ENCODE data around the gene ERVFRD-1. TPM values are rescaled to one million over a fixed set of nuclear protein-coding genes. Genes with fewer than 3 reads are reported as not detected.
A peak's percentile ranks its signal among the peaks of the same experiment; 100 is the strongest.

The ERVFRD-1 gene
- total and polyA plus RNA-seq, 2 of the 13 experiments (the other 11 are each of a cell fraction or from before 2014, with no cell fraction given) = not detected

DNA sequence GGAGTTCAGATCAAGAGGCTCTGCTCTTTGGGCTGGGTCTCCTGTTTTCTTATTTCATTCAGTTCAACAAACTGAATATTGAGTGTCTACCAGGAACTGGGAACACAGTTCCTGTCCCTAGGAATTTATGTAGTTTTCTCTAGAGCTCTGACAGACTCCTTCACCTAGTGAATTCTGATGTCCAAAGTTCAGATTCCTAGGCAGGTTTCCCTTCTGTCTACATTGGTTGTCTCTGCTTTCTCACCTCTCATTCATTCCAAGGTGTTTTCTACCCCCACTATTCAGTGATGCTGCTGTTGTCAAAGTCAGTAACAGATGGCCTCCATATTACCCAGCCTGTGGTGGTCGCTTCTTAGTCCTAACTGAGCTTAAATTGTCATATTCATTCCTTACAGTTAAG lies 13.5 kb downstream of the ERVFRD-1 start:
- Histone ChIP-seq H3K9me3 (ENCODE audit: low read length) (no peaks in the 10 kb centered on the region), H3K79me2 (ENCODE audit: insufficient read depth, low read length) (peaks cover 85% of the 10 kb centered on the region), H3K27ac (ENCODE audit: extremely low read length, insufficient read depth, low read length) (peak overlapping the region; percentile 28), H3K4me2 (ENCODE audit: low read depth, low read length) (peak overlapping the region; percentile 1; the same call in 1 of the 2 replicates), H3K9ac (ENCODE audit: insufficient read depth, low read depth, low read length) (no peak overlapping the region), H3K4me1 (ENCODE audit: insufficient read depth, low read length) (peaks cover 40% of the 10 kb centered on the region), H3K36me3 (replicated peaks in 1 of 2; ENCODE audit: control insufficient read depth in 1 of 2, insufficient read depth in 2 of 2, low read length in 2 of 2) (no peaks in the 10 kb centered on the region; a peak in 1 of 5 replicates), H2AFZ (ENCODE audit: low read length) (no peak overlapping the region), H4K20me1 (ENCODE audit: insufficient read depth, low read length) (peaks cover 11% of the 10 kb centered on the region; the same call in 1 of the 2 replicates), H3K4me3 (replicated peaks in 1 of 3; ENCODE audit: insufficient read depth in 1 of 3, low read depth in 2 of 3, low read length in 3 of 3) (no peak overlapping the region), H3K27me3 (ENCODE audit: control insufficient read depth in 1 of 2, insufficient read depth in 2 of 2, low read length in 2 of 2) (no peaks in the 10 kb centered on the region; a peak in 1 of 5 replicates)
- intact Hi-C loops (cut with micrococcal nuclease; ENCODE audit: unreplicated experiment) = no loop called here
- ATAC-seq (no peak), FAIRE-seq (no peak), DNase-seq (ENCODE audit: low spot score) (peak; percentile 60)
- 97% methylated on average over 1 of the region's 1 CpG for WGBS (ENCODE audit: low lambda C conversion rate)
- CTCF ChIA-PET (ENCODE audit: low intra/inter-chr PET ratio, low total read pairs) = no interaction called here
- no peak for TF ChIP-seq TCF7L2 (IDR thresholded peaks at IDR 0.05; ENCODE audit: low read depth, low read length)
- TF ChIP-seq RELA (CRISPR knock-in tag; IDR thresholded peaks at IDR 0.05) = no peak
- TF ChIP-seq, protein P1, sequence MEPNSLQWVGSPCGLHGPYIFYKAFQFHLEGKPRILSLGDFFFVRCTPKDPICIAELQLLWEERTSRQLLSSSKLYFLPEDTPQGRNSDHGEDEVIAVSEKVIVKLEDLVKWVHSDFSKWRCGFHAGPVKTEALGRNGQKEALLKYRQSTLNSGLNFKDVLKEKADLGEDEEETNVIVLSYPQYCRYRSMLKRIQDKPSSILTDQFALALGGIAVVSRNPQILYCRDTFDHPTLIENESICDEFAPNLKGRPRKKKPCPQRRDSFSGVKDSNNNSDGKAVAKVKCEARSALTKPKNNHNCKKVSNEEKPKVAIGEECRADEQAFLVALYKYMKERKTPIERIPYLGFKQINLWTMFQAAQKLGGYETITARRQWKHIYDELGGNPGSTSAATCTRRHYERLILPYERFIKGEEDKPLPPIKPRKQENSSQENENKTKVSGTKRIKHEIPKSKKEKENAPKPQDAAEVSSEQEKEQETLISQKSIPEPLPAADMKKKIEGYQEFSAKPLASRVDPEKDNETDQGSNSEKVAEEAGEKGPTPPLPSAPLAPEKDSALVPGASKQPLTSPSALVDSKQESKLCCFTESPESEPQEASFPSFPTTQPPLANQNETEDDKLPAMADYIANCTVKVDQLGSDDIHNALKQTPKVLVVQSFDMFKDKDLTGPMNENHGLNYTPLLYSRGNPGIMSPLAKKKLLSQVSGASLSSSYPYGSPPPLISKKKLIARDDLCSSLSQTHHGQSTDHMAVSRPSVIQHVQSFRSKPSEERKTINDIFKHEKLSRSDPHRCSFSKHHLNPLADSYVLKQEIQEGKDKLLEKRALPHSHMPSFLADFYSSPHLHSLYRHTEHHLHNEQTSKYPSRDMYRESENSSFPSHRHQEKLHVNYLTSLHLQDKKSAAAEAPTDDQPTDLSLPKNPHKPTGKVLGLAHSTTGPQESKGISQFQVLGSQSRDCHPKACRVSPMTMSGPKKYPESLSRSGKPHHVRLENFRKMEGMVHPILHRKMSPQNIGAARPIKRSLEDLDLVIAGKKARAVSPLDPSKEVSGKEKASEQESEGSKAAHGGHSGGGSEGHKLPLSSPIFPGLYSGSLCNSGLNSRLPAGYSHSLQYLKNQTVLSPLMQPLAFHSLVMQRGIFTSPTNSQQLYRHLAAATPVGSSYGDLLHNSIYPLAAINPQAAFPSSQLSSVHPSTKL (CRISPR knock-in tag; IDR thresholded peaks at IDR 0.05) = peak; percentile 26; the same call in 1 of the 2 replicates
- TF ChIP-seq HNF4A (CRISPR knock-in tag; IDR thresholded peaks at IDR 0.05) = peak; percentile 66
- TF ChIP-seq SAP130 (CRISPR knock-in tag; IDR thresholded peaks at IDR 0.05; ENCODE audit: low read depth) = peak; percentile 32; the same call in 1 of the 2 replicates
- TF ChIP-seq FOXA3 (CRISPR knock-in tag; IDR thresholded peaks at IDR 0.05) = 0 out of 2 replicates have a peak, but pooled peaks have one; percentile 3
- peak; percentile 31; the same call in 1 of the 2 replicates for TF ChIP-seq RARA (CRISPR knock-in tag; IDR thresholded peaks at IDR 0.05)
- TF ChIP-seq SMARCC2 (IDR thresholded peaks at IDR 0.05) = no peak
- TF ChIP-seq, protein P2, sequence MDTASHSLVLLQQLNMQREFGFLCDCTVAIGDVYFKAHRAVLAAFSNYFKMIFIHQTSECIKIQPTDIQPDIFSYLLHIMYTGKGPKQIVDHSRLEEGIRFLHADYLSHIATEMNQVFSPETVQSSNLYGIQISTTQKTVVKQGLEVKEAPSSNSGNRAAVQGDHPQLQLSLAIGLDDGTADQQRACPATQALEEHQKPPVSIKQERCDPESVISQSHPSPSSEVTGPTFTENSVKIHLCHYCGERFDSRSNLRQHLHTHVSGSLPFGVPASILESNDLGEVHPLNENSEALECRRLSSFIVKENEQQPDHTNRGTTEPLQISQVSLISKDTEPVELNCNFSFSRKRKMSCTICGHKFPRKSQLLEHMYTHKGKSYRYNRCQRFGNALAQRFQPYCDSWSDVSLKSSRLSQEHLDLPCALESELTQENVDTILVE (CRISPR knock-in tag; IDR thresholded peaks at IDR 0.05) = 0 out of 2 replicates have a peak, but pooled peaks have one; percentile 22
- 0 out of 2 replicates have a peak, but pooled peaks have one; percentile 25 for TF ChIP-seq ELF3 (CRISPR knock-in tag; IDR thresholded peaks at IDR 0.05)
- peak; percentile 23 for TF ChIP-seq TEAD3 (CRISPR knock-in tag; optimal IDR thresholded peaks at IDR 0.05; ENCODE audit: borderline replicate concordance)
- in situ Hi-C loops (cut with HindIII; ENCODE audit: extremely low pct_ligation_motif_present, low pct_unique_long_range_greater_than_20kb) = no loop called here
- no TSS peak for BruUV-seq (replicated peaks)
- POLR2A ChIA-PET = no interaction called here

Data from HepG2 (cell line).